HUDEP-2 (cell line): ENCODE measurements around the gene LTV1.
"Not testable (repeated sequence)": the region's sequence is repeated elsewhere in the genome, so short reads cannot be mapped to it uniquely, and the experiment has no call there.

Experiments used
- DNase-seq, 76 experiments: peaks; one replicate each; lab custom pipeline; 2025; ENCODE audit not compliant: unreplicated experiment in 76 of 76; lab: John Stamatoyannopoulos, UW

LTV1 gene, protein sequence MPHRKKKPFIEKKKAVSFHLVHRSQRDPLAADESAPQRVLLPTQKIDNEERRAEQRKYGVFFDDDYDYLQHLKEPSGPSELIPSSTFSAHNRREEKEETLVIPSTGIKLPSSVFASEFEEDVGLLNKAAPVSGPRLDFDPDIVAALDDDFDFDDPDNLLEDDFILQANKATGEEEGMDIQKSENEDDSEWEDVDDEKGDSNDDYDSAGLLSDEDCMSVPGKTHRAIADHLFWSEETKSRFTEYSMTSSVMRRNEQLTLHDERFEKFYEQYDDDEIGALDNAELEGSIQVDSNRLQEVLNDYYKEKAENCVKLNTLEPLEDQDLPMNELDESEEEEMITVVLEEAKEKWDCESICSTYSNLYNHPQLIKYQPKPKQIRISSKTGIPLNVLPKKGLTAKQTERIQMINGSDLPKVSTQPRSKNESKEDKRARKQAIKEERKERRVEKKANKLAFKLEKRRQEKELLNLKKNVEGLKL

DNA sequence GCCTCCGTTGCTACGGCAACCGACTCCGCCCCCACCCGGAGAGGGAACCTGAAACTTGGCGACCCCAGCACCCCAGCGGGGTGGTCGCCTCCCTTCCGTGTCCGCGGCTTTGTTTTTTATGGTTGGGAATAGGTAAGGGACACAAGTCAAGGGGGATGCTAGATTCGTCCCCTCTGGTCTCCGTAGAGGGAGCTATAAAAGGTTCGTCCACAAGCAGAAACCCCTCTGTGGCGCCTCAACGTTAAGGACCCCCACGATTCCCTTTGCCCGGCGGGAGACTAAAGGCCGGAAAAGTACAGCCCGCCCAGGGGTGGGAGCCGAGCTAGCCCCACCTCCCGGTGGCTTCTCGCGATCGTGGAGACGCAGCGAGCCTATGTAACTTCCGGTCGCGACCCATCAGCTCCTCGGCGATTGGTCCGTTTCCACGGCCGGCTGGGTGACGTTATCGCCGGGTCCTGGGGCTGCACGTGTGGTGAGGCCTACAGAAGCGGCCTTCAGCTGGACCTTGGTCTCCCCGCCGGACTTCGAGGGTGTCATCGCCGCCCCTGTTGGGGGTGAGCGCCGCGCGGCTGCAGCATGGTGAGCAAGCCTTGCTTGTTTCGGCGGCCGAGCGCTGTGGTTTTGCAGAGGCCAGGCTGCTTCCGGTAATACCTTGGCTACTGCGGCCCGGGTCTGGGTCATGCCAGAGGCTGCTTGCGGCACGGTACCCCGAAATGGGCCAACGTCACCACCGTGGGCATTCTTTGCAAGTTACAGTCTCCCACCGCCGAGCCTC lies at the start of gene LTV1:
LTV1 (plus strand) TSS at position 437 of the 775 bp plus-strand sequence; CDS start at position 577, 140 bp downstream.
- peak; percentile 43 to 98 (median 96) for DNase-seq

DNA sequence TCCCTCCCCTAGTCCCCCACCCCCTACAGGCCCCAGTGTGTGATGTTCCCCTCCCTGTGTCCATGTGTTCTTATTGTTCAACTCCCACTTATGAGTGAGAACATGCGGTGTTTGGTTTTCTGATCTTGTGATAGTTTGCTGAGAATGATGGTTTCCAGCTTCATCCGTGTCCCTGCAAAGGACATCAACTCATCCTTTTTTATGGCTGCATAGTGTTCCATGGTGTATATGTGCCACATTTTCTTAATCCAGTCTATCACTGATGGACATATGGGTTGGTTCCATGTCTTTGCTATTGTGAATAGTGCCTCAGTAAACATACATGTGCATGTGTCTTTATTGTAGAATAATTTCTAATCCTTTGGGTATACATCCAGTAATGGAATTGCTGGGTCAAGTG lies 46.6 kb upstream of the LTV1 start:
- not testable (repeated sequence) for DNase-seq

DNA sequence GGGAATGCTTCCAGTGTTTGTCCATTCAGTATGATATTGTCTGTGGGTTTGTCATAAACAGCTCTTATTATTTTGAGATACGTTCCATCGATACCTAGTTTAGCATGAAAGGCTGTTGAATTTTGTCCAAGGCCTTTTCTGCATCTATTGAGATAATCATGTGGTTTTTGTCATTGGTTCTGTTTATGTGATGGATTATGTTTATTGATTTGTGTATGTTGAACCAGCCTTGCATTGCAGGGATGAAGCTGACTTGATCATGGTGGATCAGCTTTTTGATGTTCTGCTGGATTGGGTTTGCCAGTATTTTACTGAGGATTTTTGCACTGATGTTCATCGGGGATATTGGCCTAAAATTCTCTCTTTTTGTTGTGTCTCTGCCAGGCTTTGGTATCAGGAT lies 44.7 kb upstream of the LTV1 start:
- DNase-seq = not testable (repeated sequence)

GRCh38 chr6:143802833-143803565 lies 40.1 kb upstream of the LTV1 start:
- no peak for DNase-seq

GRCh38 chr6:143803769-143804568 lies 39.2 kb upstream of the LTV1 start:
- peak in 14 of 76 experiments; percentile 17 to 53 (median 36) for DNase-seq

DNA sequence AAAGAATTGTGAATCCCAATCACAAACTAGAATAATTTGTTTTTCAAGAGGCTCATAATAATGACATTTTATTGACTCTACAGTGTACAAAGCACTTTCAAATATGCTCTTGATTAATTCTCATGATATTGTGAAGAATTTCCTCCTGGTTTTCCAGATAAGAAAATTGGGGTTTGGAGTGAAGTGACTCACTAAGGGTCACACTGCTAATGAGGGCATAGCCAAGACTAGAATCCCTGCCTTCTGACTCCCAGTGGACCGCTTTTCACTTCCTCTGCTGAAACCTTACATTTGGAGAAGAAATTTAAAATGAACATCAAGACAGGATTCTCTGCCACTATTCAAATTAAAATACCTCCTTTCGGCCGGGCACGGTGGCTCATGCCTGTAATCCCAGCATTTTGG lies 38.3 kb upstream of the LTV1 start:
- peak in 33 of 76 experiments; percentile 6 to 79 (median 46) for DNase-seq

DNA sequence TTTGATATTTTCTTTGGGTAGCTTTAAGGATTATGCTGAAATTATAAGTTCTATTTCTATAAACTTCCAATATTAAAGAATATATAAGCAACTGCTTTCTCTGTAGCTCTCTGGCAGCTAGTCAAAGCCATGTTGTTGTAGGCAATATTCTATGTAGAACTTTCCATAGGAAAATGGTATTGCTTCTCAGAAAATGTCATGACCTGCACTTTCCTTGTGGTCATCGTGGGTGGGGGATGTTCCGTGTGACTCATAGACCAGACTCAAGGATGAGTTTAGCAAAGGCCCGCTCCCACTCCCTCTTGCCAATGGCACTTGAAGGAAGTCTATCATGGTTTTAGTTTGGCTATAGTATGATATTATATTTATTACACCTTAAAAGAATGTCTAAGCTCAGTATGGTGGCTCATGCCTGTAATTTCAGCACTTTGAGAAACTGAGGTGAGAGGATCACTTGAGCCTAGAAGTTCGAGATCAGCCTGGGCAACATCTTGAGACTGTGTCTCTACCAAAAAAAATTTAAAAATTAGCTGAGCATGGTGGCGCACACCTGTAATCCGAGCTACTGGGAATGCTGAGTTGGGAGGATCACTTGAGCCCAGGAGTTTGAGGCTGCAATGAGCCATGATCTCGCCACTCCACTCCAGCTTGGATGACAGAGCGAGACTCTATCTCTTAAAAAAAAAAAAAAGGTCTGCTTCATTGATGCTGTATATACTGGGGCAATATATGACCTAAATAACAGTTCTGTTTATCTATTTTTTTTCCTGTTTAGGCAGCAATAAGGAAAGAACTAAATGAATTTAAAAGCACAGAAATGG lies 36.6 kb upstream of the LTV1 start:
- peak in 69 of 76 experiments; percentile 14 to 92 (median 67) for DNase-seq

DNA sequence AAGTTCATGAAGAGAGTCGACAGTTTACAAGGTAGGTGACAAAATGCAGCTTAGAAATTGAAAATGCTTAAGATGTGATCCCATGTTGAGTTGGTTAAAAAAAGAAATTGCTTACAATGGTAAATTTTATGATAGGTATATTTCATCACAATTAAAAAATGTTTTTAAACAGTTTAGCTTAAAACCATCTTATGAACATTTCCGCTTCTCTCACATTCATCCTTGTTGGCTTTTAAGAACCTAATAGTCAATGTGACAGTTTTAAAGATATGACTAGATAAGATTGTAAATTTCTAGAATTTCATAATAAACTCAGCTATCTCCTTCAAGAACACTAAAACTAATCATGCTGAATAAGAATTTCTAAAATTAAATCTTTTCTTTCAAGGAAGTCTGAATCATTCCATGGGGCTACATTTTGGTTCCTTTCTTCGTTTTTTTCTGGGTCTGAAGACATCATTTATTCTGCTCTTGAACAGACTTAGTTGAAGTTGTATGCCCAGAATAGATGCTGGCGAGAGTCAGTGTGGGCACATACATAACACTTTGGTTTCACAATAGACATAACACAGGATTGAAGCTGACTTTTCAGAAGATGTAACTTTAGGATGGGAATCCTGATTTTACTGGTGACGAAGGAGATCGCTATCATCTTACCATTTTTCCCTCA lies 35.9 kb upstream of the LTV1 start:
- peak in 2 of 76 experiments; percentile 7 to 52 for DNase-seq

DNA sequence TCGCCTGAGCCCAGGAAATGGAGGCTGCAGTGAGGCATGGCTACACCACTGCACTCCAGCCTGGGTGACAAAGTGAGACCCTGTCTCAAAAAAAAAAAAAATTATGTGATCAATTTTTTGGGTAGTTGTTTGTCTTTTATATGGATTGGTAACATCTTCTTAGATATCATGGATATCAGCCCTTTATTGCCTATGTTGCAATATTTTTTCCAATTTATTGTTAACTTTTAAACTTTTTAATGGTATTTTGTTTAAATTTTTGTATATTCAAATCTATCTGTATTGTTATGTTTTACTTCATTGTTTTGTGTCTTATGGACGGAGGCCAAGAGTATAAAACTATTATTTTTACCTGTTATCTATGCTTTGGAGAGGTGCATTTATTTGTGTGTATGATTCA lies 32.4 kb upstream of the LTV1 start:
- DNase-seq = no peak

- DNase-seq = no peak
These were observed 31.5 kb upstream of the LTV1 start for GRCh38 chr6:143811501-143812157.

- DNase-seq = peak in 1 of 76 experiments; percentile 24
These were observed 25.5 kb upstream of the LTV1 start for GRCh38 chr6:143817621-143818020.

GRCh38 chr6:143821359-143821758 lies 21.8 kb upstream of the LTV1 start:
- no peak for DNase-seq

DNA sequence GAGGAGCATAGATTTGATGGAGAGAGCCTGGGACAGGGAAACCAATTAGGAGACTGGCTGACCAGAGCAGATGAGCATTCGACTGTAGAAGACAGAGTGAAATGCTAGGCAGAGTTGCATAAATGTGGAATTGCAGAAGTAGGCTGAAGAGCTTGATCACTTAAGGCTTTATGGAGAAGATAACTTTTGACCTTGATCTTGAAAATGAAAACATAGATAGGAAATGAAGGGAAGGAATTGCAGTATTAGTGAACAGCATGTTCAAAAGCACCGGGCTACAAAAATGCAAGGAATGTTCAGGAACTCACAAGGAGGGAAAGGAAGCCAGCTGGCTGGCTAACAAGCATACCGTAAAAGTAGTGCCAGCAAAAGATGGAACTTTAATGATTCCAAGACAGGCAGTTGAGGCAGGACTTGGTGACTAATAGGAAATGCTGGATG lies 20.5 kb upstream of the LTV1 start:
- no peak for DNase-seq

GRCh38 chr6:143823548-143823947 lies 19.6 kb upstream of the LTV1 start:
- DNase-seq = no peak

- DNase-seq = no peak
These were observed 14.6 kb upstream of the LTV1 start for GRCh38 chr6:143828572-143828971.

DNA sequence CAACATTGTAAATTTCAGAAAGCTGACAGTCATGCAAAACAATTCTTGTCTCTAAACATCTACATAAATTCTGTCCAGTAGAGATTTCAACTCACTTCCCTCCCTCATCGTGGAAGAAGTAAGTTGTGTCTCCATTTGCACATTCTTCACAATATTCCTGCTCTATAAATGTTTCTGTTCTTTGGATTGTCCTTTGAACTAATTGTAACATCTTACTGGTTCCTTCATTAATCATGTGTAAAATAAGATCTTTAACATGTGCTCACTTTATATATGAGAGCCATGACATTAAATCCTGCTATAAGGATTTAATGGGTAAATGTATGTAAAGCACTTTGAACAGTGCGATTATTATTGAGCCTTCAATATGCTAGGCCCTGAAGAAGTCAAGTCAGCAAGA lies 7.0 kb upstream of the LTV1 start:
- DNase-seq = no peak

DNA sequence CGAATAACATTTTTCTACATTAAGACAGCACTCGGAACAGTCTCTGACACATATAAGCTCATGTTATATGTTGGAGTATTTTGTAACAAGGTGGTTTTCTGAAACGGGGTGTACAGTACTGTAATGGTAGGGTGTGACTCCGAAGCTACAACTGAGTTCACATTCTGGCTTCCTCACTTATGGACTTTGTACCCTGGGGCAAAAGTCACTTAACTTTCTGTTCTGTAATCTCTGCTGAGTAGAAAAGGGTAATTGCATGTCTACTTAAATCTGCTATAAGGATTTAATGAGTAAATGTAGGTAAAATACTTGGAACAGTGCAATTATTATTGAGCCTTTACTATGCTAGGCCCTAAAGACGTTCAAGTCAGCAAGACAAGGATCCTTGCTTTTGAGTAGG lies 4.7 kb upstream of the LTV1 start:
- DNase-seq = no peak

GRCh38 chr6:143839196-143839595 lies 3.9 kb upstream of the LTV1 start:
- DNase-seq = no peak
